Retinal pigment epithelial cell (primary cell): ENCODE data around the gene LNPEP.

Experiments used
- DNase-seq: peaks from one replicate; pipeline ENCODE4 v3.0.0-alpha.2; 2010; ENCODE audit warnings: low read depth
- H3K4me3 ChIP-seq: 2 replicates; pipeline ENCODE4 v1.5.1; 2011; ENCODE audit warnings: mild to moderate bottlenecking, low read length, control low read depth, moderate library complexity
- TF ChIP-seq, protein P1 (sequence below): conservative IDR thresholded peaks from 2 replicates; pipeline ENCODE4 v1.5.1; 2011; ENCODE audit warnings: low read depth, low read length, control low read depth, inconsistent platforms

The LNPEP gene

DNA sequence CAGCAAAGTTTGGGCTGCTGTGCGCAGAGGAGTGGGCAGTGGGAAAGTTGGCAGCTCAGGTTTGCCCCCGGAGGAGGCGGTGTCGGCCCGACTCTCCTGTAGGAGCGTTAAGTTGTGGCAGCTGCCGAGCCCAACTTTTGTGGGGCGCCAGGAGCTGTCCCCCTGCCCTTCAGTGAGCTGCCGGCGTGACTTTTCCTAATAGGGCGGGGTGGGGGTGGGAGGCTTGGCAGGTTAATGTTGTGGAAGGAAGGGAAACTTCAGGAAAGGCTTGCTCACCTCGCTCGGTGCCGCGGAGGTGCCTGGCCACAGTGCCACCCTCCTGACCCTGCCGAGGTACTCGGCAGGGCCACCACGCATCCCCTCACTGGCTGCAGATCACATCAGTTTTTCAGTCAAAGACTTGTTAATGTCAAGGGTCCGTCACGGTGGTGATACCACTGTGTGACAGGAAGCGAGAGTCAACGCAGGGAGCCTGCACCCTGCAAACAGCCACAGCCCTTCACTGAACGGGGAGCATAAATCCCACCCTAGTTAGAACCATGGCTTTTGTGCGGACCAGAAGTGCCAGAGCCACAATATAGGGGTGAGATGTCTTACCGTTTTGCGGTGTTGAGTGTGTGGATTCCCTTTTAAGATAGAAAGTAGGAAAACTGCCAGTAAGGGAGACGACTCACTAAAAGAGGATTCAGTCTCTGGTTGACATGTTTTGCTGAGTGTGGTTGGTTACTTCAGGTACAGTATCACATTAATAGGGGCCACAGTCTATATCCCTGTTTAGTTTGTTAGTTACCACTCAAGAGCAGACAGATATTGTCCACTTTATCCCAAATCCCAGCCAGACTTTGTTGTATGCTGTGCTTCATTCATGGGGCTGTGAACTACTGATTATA is 796 bp downstream of the LNPEP start:
- peak overlapping the region; percentile 84 for H3K4me3 ChIP-seq
- DNase-seq = no peak
- TF ChIP-seq, protein P1, sequence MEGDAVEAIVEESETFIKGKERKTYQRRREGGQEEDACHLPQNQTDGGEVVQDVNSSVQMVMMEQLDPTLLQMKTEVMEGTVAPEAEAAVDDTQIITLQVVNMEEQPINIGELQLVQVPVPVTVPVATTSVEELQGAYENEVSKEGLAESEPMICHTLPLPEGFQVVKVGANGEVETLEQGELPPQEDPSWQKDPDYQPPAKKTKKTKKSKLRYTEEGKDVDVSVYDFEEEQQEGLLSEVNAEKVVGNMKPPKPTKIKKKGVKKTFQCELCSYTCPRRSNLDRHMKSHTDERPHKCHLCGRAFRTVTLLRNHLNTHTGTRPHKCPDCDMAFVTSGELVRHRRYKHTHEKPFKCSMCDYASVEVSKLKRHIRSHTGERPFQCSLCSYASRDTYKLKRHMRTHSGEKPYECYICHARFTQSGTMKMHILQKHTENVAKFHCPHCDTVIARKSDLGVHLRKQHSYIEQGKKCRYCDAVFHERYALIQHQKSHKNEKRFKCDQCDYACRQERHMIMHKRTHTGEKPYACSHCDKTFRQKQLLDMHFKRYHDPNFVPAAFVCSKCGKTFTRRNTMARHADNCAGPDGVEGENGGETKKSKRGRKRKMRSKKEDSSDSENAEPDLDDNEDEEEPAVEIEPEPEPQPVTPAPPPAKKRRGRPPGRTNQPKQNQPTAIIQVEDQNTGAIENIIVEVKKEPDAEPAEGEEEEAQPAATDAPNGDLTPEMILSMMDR = no peak

DNA sequence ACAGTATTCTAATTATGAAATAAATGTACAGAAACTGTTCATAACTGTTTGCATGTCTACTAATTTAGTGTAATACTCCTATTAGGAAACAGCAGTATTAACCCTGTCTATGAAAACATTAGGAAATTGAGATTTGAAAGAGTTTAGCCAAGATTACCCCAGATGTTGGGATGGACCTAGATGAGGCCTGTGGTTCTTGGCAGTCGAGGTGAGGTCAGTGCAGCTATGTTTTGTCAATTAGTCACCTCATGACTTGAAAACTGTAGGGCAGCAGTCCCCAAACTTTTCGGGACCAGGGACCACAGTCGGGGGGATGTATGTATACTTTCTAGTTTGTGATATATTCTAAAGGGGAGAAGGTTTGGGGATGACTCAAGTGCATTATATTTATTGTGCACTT is 4.7 kb downstream of the LNPEP start:
- no peak for DNase-seq
- TF ChIP-seq, protein P1 = no peak

DNA sequence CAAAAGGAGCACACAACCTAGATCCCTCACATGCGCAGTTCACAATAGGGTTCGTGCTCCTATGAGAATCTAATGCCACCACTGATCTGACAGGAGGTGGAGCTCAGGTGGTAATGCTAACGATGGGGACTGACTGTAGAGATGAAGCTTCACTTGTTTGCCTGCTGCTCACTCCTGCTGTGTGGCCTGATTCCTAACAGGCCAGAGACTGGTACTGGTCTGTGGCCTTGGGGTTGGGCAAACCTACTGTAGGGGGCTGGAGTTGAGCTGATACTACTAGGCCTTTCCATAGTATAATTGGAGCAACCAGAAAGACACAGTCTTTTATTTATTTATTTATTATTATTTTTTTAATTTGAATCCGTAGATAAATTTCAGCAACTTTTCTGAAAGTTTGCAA is 5.3 kb downstream of the LNPEP start:
- no peak overlapping the region for H3K4me3 ChIP-seq
- DNase-seq = no peak
- TF ChIP-seq, protein P1 = no peak

More for the DNA sequence above, 4.7 kb downstream of the LNPEP start:
- no peak overlapping the region for H3K4me3 ChIP-seq

DNA sequence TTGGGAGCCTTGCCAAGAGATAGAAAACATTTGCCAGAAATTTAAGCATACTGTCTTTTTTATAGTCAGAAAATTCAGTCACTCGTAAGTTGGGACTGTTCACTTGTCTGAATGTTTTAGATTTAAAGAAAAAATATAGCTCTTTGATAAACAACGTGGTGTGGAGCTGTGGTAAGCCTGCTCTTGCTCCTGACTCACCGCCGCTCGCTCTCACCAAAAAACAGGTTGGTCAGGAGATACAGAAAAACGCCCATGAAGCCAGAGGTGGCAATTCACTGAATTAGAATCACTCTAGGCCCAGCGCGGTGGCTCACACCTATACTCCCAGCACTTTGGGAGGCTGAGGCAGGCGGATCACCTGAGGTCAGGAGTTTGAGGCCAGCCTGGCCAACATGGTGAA is 6.2 kb downstream of the LNPEP start:
- no peak for DNase-seq
- H3K4me3 ChIP-seq = no peak overlapping the region
- TF ChIP-seq, protein P1 = no peak

GRCh38 chr5:96942911-96943310 is 7.0 kb downstream of the LNPEP start:
- DNase-seq = no peak
- TF ChIP-seq, protein P1 = no peak
- no peak overlapping the region for H3K4me3 ChIP-seq

DNA sequence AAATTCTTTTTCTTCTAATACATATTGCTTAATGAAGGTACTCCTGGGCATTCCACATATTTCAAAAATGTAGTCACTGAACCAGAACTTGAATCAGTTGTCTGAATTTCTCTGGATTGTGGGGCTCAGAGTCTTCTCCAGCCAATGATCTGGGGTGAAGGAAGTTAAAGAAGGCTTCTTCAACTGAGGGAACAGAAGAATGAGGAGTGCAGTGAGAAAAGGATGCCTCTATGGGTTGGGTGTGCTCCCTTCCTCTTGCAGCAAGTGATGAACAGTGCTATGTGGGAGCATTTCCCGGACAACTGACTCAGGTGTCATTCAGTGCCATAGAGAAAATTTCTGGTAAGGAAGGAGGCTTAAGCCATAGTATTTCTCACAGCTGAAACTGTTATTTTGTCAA is 7.9 kb downstream of the LNPEP start:
- no peak for DNase-seq
- TF ChIP-seq, protein P1 = no peak
- H3K4me3 ChIP-seq = no peak overlapping the region
